Keratinocyte (primary cell): ENCODE results near the gene GRIK4. TPM values are rescaled to one million over a fixed set of nuclear protein-coding genes. Genes with fewer than 3 reads are reported as not detected.

ENCODE experiments used
- DNase-seq: peaks from one replicate; pipeline ENCODE4 v3.0.0-alpha.2; 2011; ENCODE audit warnings: low read depth, missing footprints, low spot score
- FAIRE-seq: peaks from 2 replicates; lab custom pipeline; 2011; peaks lifted over from hg19 to GRCh38; lab: Jason Lieb, UNC
- H2AFZ ChIP-seq: 2 replicates; pipeline ENCODE4 v1.6.0; 2012; ENCODE audit warnings: low read length, control low read depth, inconsistent platforms; ENCODE audit not compliant: control insufficient read depth
- H3K27ac ChIP-seq: 2 replicates; pipeline ENCODE4 v1.5.1; 2011; ENCODE audit warnings: low read length; ENCODE audit not compliant: control insufficient read depth, insufficient read depth
- H3K27me3 ChIP-seq: 3 replicates; pipeline ENCODE4 v1.6.0; 2011; ENCODE audit warnings: low read length; ENCODE audit not compliant: control insufficient read depth, insufficient read depth; ENCODE audit errors: extremely low read depth
- H3K36me3 ChIP-seq, 2 experiments: 2 replicates in 1 of 2; 3 replicates in 1 of 2; pipeline ENCODE4 v1.5.1; 2011; ENCODE audit warnings: low read length in 2 of 2, mild to moderate bottlenecking in 1 of 2; ENCODE audit not compliant: control insufficient read depth in 2 of 2, insufficient read depth in 2 of 2; ENCODE audit errors: extremely low read depth in 1 of 2
- H3K4me1 ChIP-seq: 3 replicates; pipeline ENCODE4 v1.5.1; 2011; ENCODE audit warnings: low read length; ENCODE audit not compliant: control insufficient read depth, insufficient read depth; ENCODE audit errors: extremely low read depth
- H3K4me2 ChIP-seq: 3 replicates; pipeline ENCODE4 v1.6.0; 2011; ENCODE audit warnings: low read depth, low read length; ENCODE audit not compliant: control insufficient read depth, insufficient read depth; ENCODE audit errors: extremely low read depth
- H3K4me3 ChIP-seq, 3 experiments: fragments of 200-600 bp in 1 of 3; sonication (generic) in 1 of 3; 2 replicates in 2 of 3; 3 replicates in 1 of 3; pipeline ENCODE4 v1.5.1; 2011 to 2016; ENCODE audit warnings: low read length in 3 of 3, mild to moderate bottlenecking in 3 of 3, control low read depth in 2 of 3, inconsistent platforms in 1 of 3, low read depth in 1 of 3, mixed read lengths in 1 of 3, mixed run types in 1 of 3, moderate library complexity in 1 of 3; ENCODE audit not compliant: control insufficient read depth in 2 of 3, insufficient read depth in 2 of 3; ENCODE audit errors: extremely low read depth in 1 of 3
- H3K79me2 ChIP-seq: 2 replicates; pipeline ENCODE4 v1.6.0; 2012; ENCODE audit warnings: low read length; ENCODE audit not compliant: control insufficient read depth, insufficient read depth
- H3K9ac ChIP-seq: 3 replicates; pipeline ENCODE4 v1.6.0; 2011; ENCODE audit warnings: low read length; ENCODE audit not compliant: control insufficient read depth, insufficient read depth; ENCODE audit errors: extremely low read depth
- H3K9me1 ChIP-seq: 3 replicates; pipeline ENCODE4 v1.6.0; 2011; ENCODE audit warnings: low read length; ENCODE audit not compliant: control insufficient read depth, insufficient read depth; ENCODE audit errors: extremely low read depth
- H3K9me3 ChIP-seq: 2 replicates; pipeline ENCODE4 v1.5.1; 2012; ENCODE audit warnings: low read depth, low read length; ENCODE audit not compliant: control insufficient read depth
- H4K20me1 ChIP-seq: 3 replicates; pipeline ENCODE4 v1.6.0; 2011; ENCODE audit warnings: low read length; ENCODE audit not compliant: control insufficient read depth, insufficient read depth; ENCODE audit errors: extremely low read depth
- CTCF ChIP-seq, 3 experiments: IDR thresholded peaks in 1 of 3; conservative IDR thresholded peaks in 1 of 3; optimal IDR thresholded peaks in 1 of 3; 2 replicates in 2 of 3; 3 replicates in 1 of 3; pipeline versions ENCODE3 to v1.5.1; 2011; ENCODE audit warnings: low read length in 3 of 3, mild to moderate bottlenecking in 3 of 3, moderate library complexity in 2 of 3, control low read depth in 1 of 3, inconsistent platforms in 1 of 3; ENCODE audit not compliant: insufficient read depth in 2 of 3; ENCODE audit errors: extremely low read depth in 1 of 3
- EZH2 ChIP-seq: IDR thresholded peaks from one replicate; pipeline ENCODE4 v1.6.1; 2012; ENCODE audit warnings: inconsistent platforms, mild to moderate bottlenecking, low read length, moderate library complexity
- dilution Hi-C: fragments of 300-500 bp; cut with MboI; formaldehyde crosslinking; loops from one replicate; pipeline ENCODE4 v1.7.0; 2020; ENCODE audit warnings: low sequenced_read_pairs; ENCODE audit not compliant: extremely low pct_ligation_motif_present
- polyA plus RNA-seq, 5 experiments: library from polyadenylated mRNA; depleted of rRNA in 3 of 5; stranded (reverse) in 3 of 5; stranded (forward) in 1 of 5; unstranded in 1 of 5; fragments of >200 nt; gene quantifications; 1 replicate in 1 of 5; 2 replicates in 3 of 5; 3 replicates in 1 of 5; pipeline versions ENCODE4 v1.2.1 to v1.2.3, GENCODE V29; 2011 to 2012; ENCODE audit warnings: missing spikeins in 2 of 5, low read depth in 1 of 5, low replicate concordance in 1 of 5

Gene GRIK4
- polyA plus RNA-seq, 1 donor (not counting 4 experiments of a cell fraction or from before 2014, with no cell fraction given) = not detected

GRCh38 chr11:120835601-120836228 is 324.2 kb downstream of the GRIK4 start:
- Histone ChIP-seq H3K27ac (no peak overlapping the region), H3K27me3 (peaks cover 10% of the 10 kb centered on the region), H3K4me1 (no peaks in the 10 kb centered on the region), H3K4me3 (no peak overlapping the region), H2AFZ (no peak overlapping the region), H3K9ac (no peak overlapping the region), H3K79me2 (no peaks in the 10 kb centered on the region), H3K9me3 (no peaks in the 10 kb centered on the region), H3K4me2 (no peak overlapping the region), H3K9me1 (no peaks in the 10 kb centered on the region), H3K36me3 (no peaks in the 10 kb centered on the region), H4K20me1 (no peaks in the 10 kb centered on the region)
- dilution Hi-C loops = no loop called here
- DNase-seq (no peak), FAIRE-seq (no peak)
- TF ChIP-seq CTCF (optimal IDR thresholded peaks at IDR 0.05 in 1 of 3, IDR thresholded peaks at IDR 0.05 in 1 of 3, conservative IDR thresholded peaks at IDR 0.05 in 1 of 3; ENCODE audit: extremely low read depth in 1 of 3, insufficient read depth in 2 of 3, low read length in 3 of 3) (no peak), EZH2 (no peak)

GRCh38 chr11:120837696-120838095 is 326.1 kb downstream of the GRIK4 start:
- DNase-seq (no peak), FAIRE-seq (no peak)
- TF ChIP-seq CTCF (optimal IDR thresholded peaks at IDR 0.05 in 1 of 3, IDR thresholded peaks at IDR 0.05 in 1 of 3, conservative IDR thresholded peaks at IDR 0.05 in 1 of 3; ENCODE audit: extremely low read depth in 1 of 3, insufficient read depth in 2 of 3, low read length in 3 of 3) (no peak), EZH2 (no peak)
- Histone ChIP-seq H3K4me3 (no peak overlapping the region), H3K27me3 (peaks cover 4% of the 10 kb centered on the region), H2AFZ (no peak overlapping the region), H3K79me2 (no peaks in the 10 kb centered on the region), H3K27ac (no peak overlapping the region), H3K9ac (no peak overlapping the region), H3K4me2 (no peak overlapping the region), H3K4me1 (no peaks in the 10 kb centered on the region), H3K9me1 (no peaks in the 10 kb centered on the region), H3K36me3 (no peaks in the 10 kb centered on the region), H4K20me1 (no peaks in the 10 kb centered on the region), H3K9me3 (no peaks in the 10 kb centered on the region)
- dilution Hi-C loops = no loop called here
